SK-N-SH (cell line): ENCODE results near the gene CADM2. TPM values are rescaled to one million over a fixed set of nuclear protein-coding genes. Genes with fewer than 3 reads are reported as not detected.

ENCODE experiments used
- CTCF ChIA-PET: fragments of 300-600, 350-600 bp; formaldehyde crosslinking; extraction: SDS; loops from one replicate; lab custom pipeline; 2021; lab: Yijun Ruan, JAX
- POLR2A ChIA-PET: fragments of 350-600 bp; sonication (Branson Sonifier 250); formaldehyde crosslinking; extraction: SDS; loops from one replicate; lab custom pipeline; 2020; ENCODE audit warnings: antibody characterized with exemption, inconsistent platforms; lab: Yijun Ruan, JAX
- DNase-seq: peaks from one replicate; pipeline ENCODE4 v3.0.0; 2012
- H2AFZ ChIP-seq: fragments of 200-600 bp; sonication (generic); 2 replicates; pipeline ENCODE4 v1.8.1; 2016; ENCODE audit warnings: antibody characterized with exemption, mild to moderate bottlenecking, low read depth
- H3F3A ChIP-seq: fragments of 200-600 bp; sonication (generic); replicated peaks from 2 replicates; pipeline ENCODE3; 2016; ENCODE audit warnings: antibody characterized with exemption, mild to moderate bottlenecking; ENCODE audit not compliant: insufficient read depth
- H3K27ac ChIP-seq, 2 experiments: fragments of 200-500 bp in 1 of 2; fragments of 200-600 bp in 1 of 2; sonication (Bioruptor generic) in 1 of 2; sonication (generic), shearing (Covaris generic) in 1 of 2; 2 replicates each; pipeline versions ENCODE4 v1.5.1 to v1.6.1; 2014 to 2016; ENCODE audit warnings: low read depth in 2 of 2, inconsistent platforms in 1 of 2, low read length in 1 of 2, mild to moderate bottlenecking in 1 of 2, mixed read lengths in 1 of 2
- H3K27me3 ChIP-seq: fragments of 200-600 bp; sonication (generic), shearing (Covaris generic); 2 replicates; pipeline ENCODE4 v1.6.1; 2016; ENCODE audit warnings: mixed run types; ENCODE audit not compliant: insufficient read depth
- H3K36me3 ChIP-seq, 2 experiments: fragments of 200-500 bp in 1 of 2; fragments of 200-600 bp in 1 of 2; sonication (Bioruptor generic) in 1 of 2; sonication (generic) in 1 of 2; replicated peaks in 1 of 2; 2 replicates each; pipeline versions ENCODE3 to v1.5.1; 2014 to 2016; ENCODE audit warnings: low read length in 1 of 2, mild to moderate bottlenecking in 1 of 2; ENCODE audit not compliant: insufficient read depth in 2 of 2, control insufficient read depth in 1 of 2
- H3K4me1 ChIP-seq, 2 experiments: fragments of 200-500 bp in 1 of 2; fragments of 200-600 bp in 1 of 2; sonication (Bioruptor generic) in 1 of 2; sonication (generic), shearing (Covaris generic) in 1 of 2; 2 replicates each; pipeline versions ENCODE4 v1.5.1 to v1.6.1; 2014 to 2016; ENCODE audit warnings: low read depth in 1 of 2, low read length in 1 of 2, mixed run types in 1 of 2; ENCODE audit not compliant: insufficient read depth in 2 of 2, control insufficient read depth in 1 of 2
- H3K4me2 ChIP-seq: fragments of 200-600 bp; sonication (generic), shearing (Covaris generic); 2 replicates; pipeline ENCODE4 v1.6.1; 2017; ENCODE audit warnings: mixed run types
- H3K4me3 ChIP-seq, 2 experiments: fragments of 200-500 bp in 1 of 2; fragments of 200-600 bp in 1 of 2; sonication (Bioruptor generic) in 1 of 2; sonication (generic), shearing (Covaris generic) in 1 of 2; 2 replicates each; pipeline versions ENCODE4 v1.5.1 to v1.8.1; 2014 to 2016; ENCODE audit warnings: low read depth in 2 of 2, inconsistent platforms in 1 of 2, low read length in 1 of 2, mild to moderate bottlenecking in 1 of 2, mixed read lengths in 1 of 2, moderate library complexity in 1 of 2
- H3K79me2 ChIP-seq: fragments of 200-600 bp; sonication (generic); 2 replicates; pipeline ENCODE4 v1.8.1; 2017; ENCODE audit warnings: mild to moderate bottlenecking; ENCODE audit not compliant: insufficient read depth
- H3K9ac ChIP-seq: fragments of 200-600 bp; sonication (generic); 2 replicates; pipeline ENCODE4 v1.6.1; 2017; ENCODE audit warnings: mixed run types
- H3K9me2 ChIP-seq: fragments of 200-600 bp; sonication (generic); 2 replicates; pipeline ENCODE4 v1.6.1; 2017; ENCODE audit warnings: mixed run types
- H3K9me3 ChIP-seq: fragments of 200-600 bp; sonication (generic); 2 replicates; pipeline ENCODE4 v1.6.1; 2017; ENCODE audit warnings: mixed run types, mild to moderate bottlenecking, moderate library complexity
- H4K20me1 ChIP-seq: fragments of 200-600 bp; sonication (generic); 2 replicates; pipeline ENCODE4 v1.6.1; 2017; ENCODE audit warnings: mild to moderate bottlenecking, mixed run types; ENCODE audit not compliant: insufficient read depth
- ELF1 ChIP-seq: IDR thresholded peaks from 2 replicates; pipeline ENCODE4 v1.4.0; 2012
- EP300 ChIP-seq, 2 experiments: IDR thresholded peaks; 2 replicates each; pipeline versions ENCODE4 v1.4.0 to v1.6.1; 2012; ENCODE audit warnings: borderline replicate concordance in 1 of 2, low read depth in 1 of 2, low read length in 1 of 2
- FOXJ3 ChIP-seq: sonication (generic); formaldehyde crosslinking; IDR thresholded peaks from 2 replicates; pipeline ENCODE4 v1.5.1; 2020; ENCODE audit warnings: mild to moderate bottlenecking, missing genetic modification reagents
- GATA2 ChIP-seq: sonication (generic); formaldehyde crosslinking; IDR thresholded peaks from 2 replicates; pipeline ENCODE4 v1.5.0; 2020; ENCODE audit warnings: mild to moderate bottlenecking, missing genetic modification reagents
- MEF2A ChIP-seq: IDR thresholded peaks from 2 replicates; pipeline ENCODE4 v1.4.0; 2012; ENCODE audit warnings: low read depth, borderline replicate concordance
- MXI1 ChIP-seq: IDR thresholded peaks from 2 replicates; pipeline ENCODE4 v1.6.1; 2012; ENCODE audit warnings: mild to moderate bottlenecking, low read depth, low read length, improper control_type of control experiment
- NRF1 ChIP-seq: IDR thresholded peaks from 2 replicates; pipeline ENCODE4 v1.6.1; 2012; ENCODE audit warnings: low read depth, mild to moderate bottlenecking, low read length
- POLR2AphosphoS5 ChIP-seq: IDR thresholded peaks from 2 replicates; pipeline ENCODE4 v1.6.1; 2012; ENCODE audit warnings: low read depth, low read length
- RAD21 ChIP-seq: IDR thresholded peaks from 2 replicates; pipeline ENCODE4 v1.6.1; 2012; ENCODE audit warnings: mild to moderate bottlenecking, low read length
- RXRA ChIP-seq: IDR thresholded peaks from 2 replicates; pipeline ENCODE4 v1.4.0; 2012; ENCODE audit warnings: low read depth, mild to moderate bottlenecking, borderline replicate concordance
- SMC3 ChIP-seq: IDR thresholded peaks from 2 replicates; pipeline ENCODE4 v1.6.1; 2012; ENCODE audit warnings: low read depth, low read length, improper control_type of control experiment
- TAF1 ChIP-seq: IDR thresholded peaks from 2 replicates; pipeline ENCODE4 v1.6.1; 2012; ENCODE audit warnings: low read depth, mild to moderate bottlenecking, low read length, moderate library complexity, borderline replicate concordance
- TCF12 ChIP-seq: IDR thresholded peaks from 2 replicates; pipeline ENCODE4 v1.4.0; 2012
- TEAD4 ChIP-seq: IDR thresholded peaks from 2 replicates; pipeline ENCODE4 v1.4.0; 2012; ENCODE audit warnings: mild to moderate bottlenecking, borderline replicate concordance; ENCODE audit not compliant: insufficient read depth
- WGBS: methylation state at CpG from one replicate; pipeline ENCODE4 v1.1.6; 2017; ENCODE audit warnings: low lambda C conversion rate; 5-methylcytosine and 5-hydroxymethylcytosine counted together
- polyA plus RNA-seq, 3 experiments: library from polyadenylated mRNA; depleted of rRNA; stranded (reverse); fragments of >200 nt; gene quantifications; 2 replicates each; pipeline ENCODE4 v1.2.3, GENCODE V29; 2012
- TF ChIP-seq, protein P1 (sequence below): fragments of 150-350 bp; IDR thresholded peaks from 2 replicates; pipeline ENCODE4 v1.6.1; 2017; ENCODE audit warnings: antibody characterized with exemption, low read length, low read depth, borderline replicate concordance
- TF ChIP-seq, protein P2 (sequence below): IDR thresholded peaks from 2 replicates; pipeline ENCODE4 v1.4.0; 2012; ENCODE audit warnings: low read depth, borderline replicate concordance
- TF ChIP-seq, protein P3 (sequence below): IDR thresholded peaks from 2 replicates; pipeline ENCODE4 v1.4.0; 2012; ENCODE audit warnings: low read depth, borderline replicate concordance
- TF ChIP-seq, protein P4 (sequence below): IDR thresholded peaks from 2 replicates; pipeline ENCODE4 v1.4.0; 2012; ENCODE audit warnings: low read depth
- TF ChIP-seq, protein P5 (sequence below): fragments of 200-600 bp; sonication (generic); IDR thresholded peaks from 2 replicates; pipeline ENCODE4 v1.6.1; 2017; ENCODE audit warnings: antibody characterized with exemption, mild to moderate bottlenecking, moderate library complexity
- TF ChIP-seq, protein P6 (sequence below): IDR thresholded peaks from 2 replicates; pipeline ENCODE4 v1.6.1; 2012; ENCODE audit warnings: mild to moderate bottlenecking, low read depth, low read length, moderate library complexity

CADM2 gene
- polyA plus RNA-seq, 1 of the 3 experiments (the other 2 are of a cell fraction) = 0.46 TPM

DNA sequence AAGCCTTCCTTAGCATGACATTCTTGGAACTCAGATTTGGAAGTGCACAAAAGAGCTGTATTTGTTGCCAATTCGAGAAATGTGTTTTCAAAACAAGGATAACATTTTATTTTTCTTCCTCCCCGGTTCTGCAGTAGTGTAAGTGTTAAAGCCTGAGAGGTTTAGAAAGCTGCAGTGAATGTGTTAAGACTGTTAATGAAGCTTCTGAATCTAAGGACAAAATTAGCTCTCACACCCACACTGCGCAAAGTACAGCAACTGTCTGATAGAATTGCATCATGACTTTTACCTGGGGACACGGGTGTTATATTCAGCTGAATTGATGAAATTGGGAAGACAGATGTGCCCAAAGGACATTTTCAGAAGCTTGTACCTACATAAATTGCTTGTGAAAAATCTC, 344.4 kb downstream of the CADM2 start:
- Histone ChIP-seq H3F3A (no peaks in the 10 kb centered on the region), H3K4me3 (no peak overlapping the region), H3K9me2 (no peaks in the 10 kb centered on the region), H4K20me1 (no peaks in the 10 kb centered on the region), H3K27me3 (no peaks in the 10 kb centered on the region), H3K9me3 (no peaks in the 10 kb centered on the region), H3K36me3 (no peaks in the 10 kb centered on the region), H3K4me2 (no peak overlapping the region), H2AFZ (no peak overlapping the region), H3K79me2 (no peaks in the 10 kb centered on the region), H3K4me1 (no peaks in the 10 kb centered on the region), H3K9ac (no peak overlapping the region), H3K27ac (no peak overlapping the region)
- TF ChIP-seq, protein P1, sequence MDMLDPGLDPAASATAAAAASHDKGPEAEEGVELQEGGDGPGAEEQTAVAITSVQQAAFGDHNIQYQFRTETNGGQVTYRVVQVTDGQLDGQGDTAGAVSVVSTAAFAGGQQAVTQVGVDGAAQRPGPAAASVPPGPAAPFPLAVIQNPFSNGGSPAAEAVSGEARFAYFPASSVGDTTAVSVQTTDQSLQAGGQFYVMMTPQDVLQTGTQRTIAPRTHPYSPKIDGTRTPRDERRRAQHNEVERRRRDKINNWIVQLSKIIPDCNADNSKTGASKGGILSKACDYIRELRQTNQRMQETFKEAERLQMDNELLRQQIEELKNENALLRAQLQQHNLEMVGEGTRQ = no peak
- TF ChIP-seq EP300 (IDR thresholded peaks at IDR 0.05; ENCODE audit: borderline replicate concordance in 1 of 2, low read depth in 1 of 2, low read length in 1 of 2) (no peak), MXI1 (no peak), TCF12 (no peak), FOXJ3 (CRISPR knock-in tag) (no peak), SMC3 (no peak), MEF2A (no peak), TAF1 (no peak), RXRA (no peak), POLR2AphosphoS5 (no peak), TEAD4 (no peak), ELF1 (no peak), NRF1 (no peak), RAD21 (no peak), GATA2 (no peak)
- TF ChIP-seq, protein P2, sequence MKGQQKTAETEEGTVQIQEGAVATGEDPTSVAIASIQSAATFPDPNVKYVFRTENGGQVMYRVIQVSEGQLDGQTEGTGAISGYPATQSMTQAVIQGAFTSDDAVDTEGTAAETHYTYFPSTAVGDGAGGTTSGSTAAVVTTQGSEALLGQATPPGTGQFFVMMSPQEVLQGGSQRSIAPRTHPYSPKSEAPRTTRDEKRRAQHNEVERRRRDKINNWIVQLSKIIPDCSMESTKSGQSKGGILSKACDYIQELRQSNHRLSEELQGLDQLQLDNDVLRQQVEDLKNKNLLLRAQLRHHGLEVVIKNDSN = no peak
- TF ChIP-seq, protein P3, sequence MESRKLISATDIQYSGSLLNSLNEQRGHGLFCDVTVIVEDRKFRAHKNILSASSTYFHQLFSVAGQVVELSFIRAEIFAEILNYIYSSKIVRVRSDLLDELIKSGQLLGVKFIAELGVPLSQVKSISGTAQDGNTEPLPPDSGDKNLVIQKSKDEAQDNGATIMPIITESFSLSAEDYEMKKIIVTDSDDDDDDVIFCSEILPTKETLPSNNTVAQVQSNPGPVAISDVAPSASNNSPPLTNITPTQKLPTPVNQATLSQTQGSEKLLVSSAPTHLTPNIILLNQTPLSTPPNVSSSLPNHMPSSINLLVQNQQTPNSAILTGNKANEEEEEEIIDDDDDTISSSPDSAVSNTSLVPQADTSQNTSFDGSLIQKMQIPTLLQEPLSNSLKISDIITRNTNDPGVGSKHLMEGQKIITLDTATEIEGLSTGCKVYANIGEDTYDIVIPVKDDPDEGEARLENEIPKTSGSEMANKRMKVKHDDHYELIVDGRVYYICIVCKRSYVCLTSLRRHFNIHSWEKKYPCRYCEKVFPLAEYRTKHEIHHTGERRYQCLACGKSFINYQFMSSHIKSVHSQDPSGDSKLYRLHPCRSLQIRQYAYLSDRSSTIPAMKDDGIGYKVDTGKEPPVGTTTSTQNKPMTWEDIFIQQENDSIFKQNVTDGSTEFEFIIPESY = no peak
- TF ChIP-seq, protein P4, sequence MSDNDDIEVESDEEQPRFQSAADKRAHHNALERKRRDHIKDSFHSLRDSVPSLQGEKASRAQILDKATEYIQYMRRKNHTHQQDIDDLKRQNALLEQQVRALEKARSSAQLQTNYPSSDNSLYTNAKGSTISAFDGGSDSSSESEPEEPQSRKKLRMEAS = no peak
- TF ChIP-seq, protein P5, sequence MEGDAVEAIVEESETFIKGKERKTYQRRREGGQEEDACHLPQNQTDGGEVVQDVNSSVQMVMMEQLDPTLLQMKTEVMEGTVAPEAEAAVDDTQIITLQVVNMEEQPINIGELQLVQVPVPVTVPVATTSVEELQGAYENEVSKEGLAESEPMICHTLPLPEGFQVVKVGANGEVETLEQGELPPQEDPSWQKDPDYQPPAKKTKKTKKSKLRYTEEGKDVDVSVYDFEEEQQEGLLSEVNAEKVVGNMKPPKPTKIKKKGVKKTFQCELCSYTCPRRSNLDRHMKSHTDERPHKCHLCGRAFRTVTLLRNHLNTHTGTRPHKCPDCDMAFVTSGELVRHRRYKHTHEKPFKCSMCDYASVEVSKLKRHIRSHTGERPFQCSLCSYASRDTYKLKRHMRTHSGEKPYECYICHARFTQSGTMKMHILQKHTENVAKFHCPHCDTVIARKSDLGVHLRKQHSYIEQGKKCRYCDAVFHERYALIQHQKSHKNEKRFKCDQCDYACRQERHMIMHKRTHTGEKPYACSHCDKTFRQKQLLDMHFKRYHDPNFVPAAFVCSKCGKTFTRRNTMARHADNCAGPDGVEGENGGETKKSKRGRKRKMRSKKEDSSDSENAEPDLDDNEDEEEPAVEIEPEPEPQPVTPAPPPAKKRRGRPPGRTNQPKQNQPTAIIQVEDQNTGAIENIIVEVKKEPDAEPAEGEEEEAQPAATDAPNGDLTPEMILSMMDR = no peak
- TF ChIP-seq, protein P6, sequence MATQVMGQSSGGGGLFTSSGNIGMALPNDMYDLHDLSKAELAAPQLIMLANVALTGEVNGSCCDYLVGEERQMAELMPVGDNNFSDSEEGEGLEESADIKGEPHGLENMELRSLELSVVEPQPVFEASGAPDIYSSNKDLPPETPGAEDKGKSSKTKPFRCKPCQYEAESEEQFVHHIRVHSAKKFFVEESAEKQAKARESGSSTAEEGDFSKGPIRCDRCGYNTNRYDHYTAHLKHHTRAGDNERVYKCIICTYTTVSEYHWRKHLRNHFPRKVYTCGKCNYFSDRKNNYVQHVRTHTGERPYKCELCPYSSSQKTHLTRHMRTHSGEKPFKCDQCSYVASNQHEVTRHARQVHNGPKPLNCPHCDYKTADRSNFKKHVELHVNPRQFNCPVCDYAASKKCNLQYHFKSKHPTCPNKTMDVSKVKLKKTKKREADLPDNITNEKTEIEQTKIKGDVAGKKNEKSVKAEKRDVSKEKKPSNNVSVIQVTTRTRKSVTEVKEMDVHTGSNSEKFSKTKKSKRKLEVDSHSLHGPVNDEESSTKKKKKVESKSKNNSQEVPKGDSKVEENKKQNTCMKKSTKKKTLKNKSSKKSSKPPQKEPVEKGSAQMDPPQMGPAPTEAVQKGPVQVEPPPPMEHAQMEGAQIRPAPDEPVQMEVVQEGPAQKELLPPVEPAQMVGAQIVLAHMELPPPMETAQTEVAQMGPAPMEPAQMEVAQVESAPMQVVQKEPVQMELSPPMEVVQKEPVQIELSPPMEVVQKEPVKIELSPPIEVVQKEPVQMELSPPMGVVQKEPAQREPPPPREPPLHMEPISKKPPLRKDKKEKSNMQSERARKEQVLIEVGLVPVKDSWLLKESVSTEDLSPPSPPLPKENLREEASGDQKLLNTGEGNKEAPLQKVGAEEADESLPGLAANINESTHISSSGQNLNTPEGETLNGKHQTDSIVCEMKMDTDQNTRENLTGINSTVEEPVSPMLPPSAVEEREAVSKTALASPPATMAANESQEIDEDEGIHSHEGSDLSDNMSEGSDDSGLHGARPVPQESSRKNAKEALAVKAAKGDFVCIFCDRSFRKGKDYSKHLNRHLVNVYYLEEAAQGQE = no peak
- WGBS = 39% methylated on average over 4 of the region's 4 CpGs
- ChIA-PET POLR2A (no interaction called here), CTCF (interaction anchor here (0.6 to 1.3 kb wide), 2 partner anchors 9 to 19 kb away, joined by 3 read pairs; no protein-coding TSS in a partner anchor)
- no peak for DNase-seq
